Neuronal stem cell (in vitro differentiated cells): ENCODE data around the gene OR1J2.

Source experiments
- DNase-seq: peaks from one replicate; pipeline ENCODE4 v3.0.0-alpha.2; 2013; ENCODE audit warnings: low spot score
- H2AFZ ChIP-seq: one replicate; pipeline ENCODE4 v1.6.1; 2013; ENCODE audit warnings: mild to moderate bottlenecking, low read length, inconsistent platforms
- H2AK5ac ChIP-seq: 2 replicates; pipeline ENCODE4 v1.6.1; 2013; ENCODE audit warnings: low read depth, mild to moderate bottlenecking, inconsistent platforms, low read length, moderate library complexity, mixed read lengths
- H2BK120ac ChIP-seq: 2 replicates; pipeline ENCODE4 v1.6.1; 2013; ENCODE audit warnings: low read depth, mild to moderate bottlenecking, inconsistent platforms, low read length, moderate library complexity, mixed read lengths
- H2BK12ac ChIP-seq: one replicate; pipeline ENCODE4 v1.6.1; 2013; ENCODE audit warnings: low read length, inconsistent platforms
- H2BK15ac ChIP-seq: 2 replicates; pipeline ENCODE4 v1.6.1; 2013; ENCODE audit warnings: mild to moderate bottlenecking, low read length, inconsistent platforms, mixed read lengths
- H2BK5ac ChIP-seq: one replicate; pipeline ENCODE4 v1.6.1; 2013; ENCODE audit warnings: inconsistent platforms, mild to moderate bottlenecking, low read length, moderate library complexity
- H3K14ac ChIP-seq: one replicate; pipeline ENCODE4 v1.6.1; 2013; ENCODE audit warnings: low read length, inconsistent platforms
- H3K18ac ChIP-seq: 2 replicates; pipeline ENCODE4 v1.6.1; 2013; ENCODE audit warnings: low read length, inconsistent platforms
- H3K23ac ChIP-seq: 2 replicates; pipeline ENCODE4 v1.6.1; 2013; ENCODE audit warnings: low read depth, mild to moderate bottlenecking, mixed read lengths, low read length, inconsistent platforms; ENCODE audit not compliant: poor library complexity
- H3K27ac ChIP-seq: replicated peaks from 3 replicates; pipeline ENCODE4 v1.5.1; 2013; ENCODE audit warnings: low read length, inconsistent platforms
- H3K27me3 ChIP-seq, 3 experiments: 2 replicates each; pipeline ENCODE4 v1.6.1; 2013; ENCODE audit warnings: low read length in 3 of 3, mild to moderate bottlenecking in 2 of 3, inconsistent platforms in 1 of 3, low read depth in 1 of 3, mixed read lengths in 1 of 3, moderate library complexity in 1 of 3; ENCODE audit not compliant: control insufficient read depth in 3 of 3, insufficient read depth in 3 of 3
- H3K36me3 ChIP-seq, 2 donors: replicated peaks in 1 of 2; 2 replicates each; pipeline ENCODE4 v1.6.1; 2013; ENCODE audit warnings: low read length in 2 of 2; ENCODE audit not compliant: control insufficient read depth in 2 of 2, insufficient read depth in 2 of 2
- H3K4ac ChIP-seq: 2 replicates; pipeline ENCODE4 v1.6.1; 2013; ENCODE audit warnings: inconsistent platforms, mild to moderate bottlenecking, low read length, moderate library complexity
- H3K4me1 ChIP-seq, 2 donors: 1 replicate in 1 of 2; 2 replicates in 1 of 2; pipeline ENCODE4 v1.6.1; 2013; ENCODE audit warnings: low read length in 2 of 2, low read depth in 1 of 2; ENCODE audit not compliant: control insufficient read depth in 2 of 2, insufficient read depth in 1 of 2
- H3K4me2 ChIP-seq: one replicate; pipeline ENCODE4 v1.6.1; 2013; ENCODE audit warnings: mild to moderate bottlenecking, low read length, inconsistent platforms; ENCODE audit not compliant: insufficient read depth, poor library complexity, severe bottlenecking
- H3K4me3 ChIP-seq, 2 donors: 2 replicates each; pipeline ENCODE4 v1.5.1; 2013; ENCODE audit warnings: low read length in 2 of 2, mild to moderate bottlenecking in 2 of 2, inconsistent platforms in 1 of 2, moderate library complexity in 1 of 2
- H3K79me1 ChIP-seq: one replicate; pipeline ENCODE4 v1.6.1; 2013; ENCODE audit warnings: low read depth, mild to moderate bottlenecking, inconsistent platforms, low read length, moderate library complexity
- H3K9ac ChIP-seq: one replicate; pipeline ENCODE4 v1.6.1; 2013; ENCODE audit warnings: mild to moderate bottlenecking, low read depth, low read length, inconsistent platforms; ENCODE audit not compliant: poor library complexity
- H3K9me3 ChIP-seq, 2 donors: replicated peaks in 1 of 2; 2 replicates each; pipeline versions ENCODE3 to v1.6.1; 2013; ENCODE audit warnings: low read length in 2 of 2, mild to moderate bottlenecking in 2 of 2, inconsistent platforms in 1 of 2, low read depth in 1 of 2, mixed read lengths in 1 of 2, moderate library complexity in 1 of 2; ENCODE audit not compliant: control insufficient read depth in 2 of 2, insufficient read depth in 1 of 2
- H4K8ac ChIP-seq: one replicate; pipeline ENCODE4 v1.6.1; 2013; ENCODE audit warnings: low read depth, mild to moderate bottlenecking, inconsistent platforms, low read length, moderate library complexity
- H4K91ac ChIP-seq: one replicate; pipeline ENCODE4 v1.6.1; 2013; ENCODE audit warnings: low read length, low read depth, mild to moderate bottlenecking, inconsistent platforms; ENCODE audit not compliant: poor library complexity
- WGBS, 2 donors: extraction: QIAGEN DNeasy Blood & Tissue Kit; methylation state at CpG; one replicate each; pipeline ENCODE4 v1.1.7; 2013; ENCODE audit warnings: missing lambda C conversion rate in 2 of 2, mixed read lengths in 1 of 2; ENCODE audit not compliant: insufficient read length in 2 of 2, insufficient replicate concordance in 1 of 2; ENCODE audit errors: extremely low coverage in 2 of 2; 5-methylcytosine and 5-hydroxymethylcytosine counted together

The OR1J2 gene

DNA sequence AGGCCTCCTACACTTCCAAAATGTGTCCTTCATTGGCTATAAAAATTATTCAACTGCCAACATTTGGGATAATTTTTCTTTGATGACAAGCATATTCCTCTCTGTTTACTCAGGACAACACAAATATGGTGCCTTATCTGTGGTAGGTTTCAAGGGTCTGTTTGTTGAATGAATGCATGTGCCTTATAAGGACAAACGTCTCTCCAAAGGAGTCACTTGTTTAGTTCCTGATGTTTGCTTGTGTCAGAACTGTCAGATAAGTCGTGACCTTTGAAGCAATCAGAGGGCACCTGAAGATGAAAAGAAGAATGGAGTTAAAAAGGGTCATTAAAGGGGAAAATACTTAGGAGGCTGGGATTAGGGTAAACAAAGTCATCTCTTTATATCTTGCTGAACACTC is 3.6 kb upstream of the OR1J2 start:
- Histone ChIP-seq H3K9ac (no peak overlapping the region), H4K91ac (no peak overlapping the region), H2AK5ac (no peak overlapping the region), H3K4me2 (no peak overlapping the region), H3K27ac (no peak overlapping the region), H3K23ac (no peak overlapping the region), H3K36me3 (no peaks in the 10 kb centered on the region), H2AFZ (no peak overlapping the region), H3K14ac (no peak overlapping the region), H2BK12ac (no peak overlapping the region), H2BK5ac (no peak overlapping the region), H3K9me3 (peaks cover 0 to 16% of the 10 kb centered on the region in 2 donors), H3K4me3 (no peak overlapping the region), H3K4me1 (no peaks in the 10 kb centered on the region), H3K4ac (no peak overlapping the region), H3K27me3 (peaks cover 0 to 10% (median 0%) of the 10 kb centered on the region in 3 experiments), H2BK120ac (no peak overlapping the region), H3K79me1 (no peaks in the 10 kb centered on the region), H3K18ac (no peak overlapping the region), H4K8ac (no peak overlapping the region), H2BK15ac (no peak overlapping the region)
- WGBS, 2 donors, result no CpG with 5 or more reads among the region's 2 CpGs
- DNase-seq, result no peak

DNA sequence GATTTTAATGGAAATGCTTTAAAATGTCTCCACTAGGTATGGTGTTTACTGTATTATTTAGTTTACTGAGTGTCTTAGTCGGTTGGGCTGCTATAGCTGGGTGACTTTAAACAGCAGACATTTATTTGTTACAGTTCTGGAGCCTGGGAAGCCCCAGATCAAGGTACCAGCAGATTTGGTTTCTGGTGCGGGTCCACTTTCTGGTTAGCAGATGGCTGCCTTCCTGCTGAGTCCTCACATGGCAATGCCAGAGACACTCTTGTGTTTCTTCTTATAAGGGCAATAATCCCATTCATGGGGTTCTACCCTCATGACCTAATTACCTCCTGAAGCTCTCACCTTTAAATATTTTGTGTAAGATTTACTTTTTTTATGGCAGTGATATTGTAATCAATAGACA is 7.6 kb downstream of the OR1J2 start:
- no peak overlapping the region for H2BK5ac ChIP-seq
- H3K4me1 ChIP-seq, result no peaks in the 10 kb centered on the region
- H3K9ac ChIP-seq, result no peak overlapping the region
- no peak for DNase-seq
- no peak overlapping the region for H3K4me3 ChIP-seq
- H3K79me1 ChIP-seq, result no peaks in the 10 kb centered on the region
- H2AK5ac ChIP-seq, result no peak overlapping the region
- H3K27me3 ChIP-seq, result peaks cover 0 to 3% (median 0%) of the 10 kb centered on the region in 3 experiments
- WGBS, 2 donors, result no CpG with 5 or more reads among the region's 2 CpGs
- no peak overlapping the region for H2AFZ ChIP-seq
- no peak overlapping the region for H3K23ac ChIP-seq
- no peak overlapping the region for H3K4ac ChIP-seq
- H4K8ac ChIP-seq, result no peak overlapping the region
- H3K27ac ChIP-seq, result no peak overlapping the region
- no peak overlapping the region for H3K4me2 ChIP-seq
- no peak overlapping the region for H2BK120ac ChIP-seq
- H2BK12ac ChIP-seq, result no peak overlapping the region
- no peak overlapping the region for H3K14ac ChIP-seq
- H2BK15ac ChIP-seq, result no peak overlapping the region
- H3K18ac ChIP-seq, result no peak overlapping the region
- peaks cover 0 to 26% of the 10 kb centered on the region in 2 donors for H3K9me3 ChIP-seq
- no peak overlapping the region for H4K91ac ChIP-seq
- H3K36me3 ChIP-seq, result no peaks in the 10 kb centered on the region

DNA sequence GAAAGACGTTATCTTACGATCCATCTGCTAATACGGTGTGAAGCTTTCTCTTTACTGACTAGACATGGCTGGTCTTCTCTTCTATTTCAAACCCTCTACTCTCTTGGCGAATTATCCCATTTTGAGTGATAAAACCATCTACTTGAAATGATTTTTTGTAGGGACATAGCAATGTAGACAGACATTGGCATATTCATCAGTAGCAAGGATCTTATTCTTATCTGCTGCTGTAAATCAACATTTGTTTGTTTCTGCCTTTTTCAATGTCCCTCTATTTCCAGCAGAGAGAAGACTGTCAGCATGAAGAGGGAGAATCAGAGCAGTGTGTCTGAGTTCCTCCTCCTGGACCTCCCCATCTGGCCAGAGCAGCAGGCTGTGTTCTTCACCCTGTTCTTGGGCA is 8.2 kb downstream of the OR1J2 start, which contains the start of gene OR1J4:
Gene OR1J4 (plus strand): TSS at position 301 of the 400 bp plus-strand sequence. CDS start 0 bp downstream, at position 301.
- Histone ChIP-seq H3K27ac (no peak within 1 kb of the TSS), H2BK5ac (no peak within 1 kb of the TSS), H2BK12ac (no peak within 1 kb of the TSS), H3K4ac (no peak within 1 kb of the TSS), H3K4me1 (no peaks in the 10 kb centered on the region), H2BK15ac (no peak within 1 kb of the TSS), H2BK120ac (no peak within 1 kb of the TSS), H3K36me3 (no peaks in the 10 kb centered on the region), H3K9me3 (peaks cover 0 to 26% of the 10 kb centered on the region in 2 donors), H3K79me1 (no peaks in the 10 kb centered on the region), H3K4me3 (no peak within 1 kb of the TSS), H3K4me2 (no peak within 1 kb of the TSS), H3K23ac (no peak within 1 kb of the TSS), H4K91ac (no peak within 1 kb of the TSS), H3K14ac (no peak within 1 kb of the TSS), H3K18ac (no peak within 1 kb of the TSS), H2AFZ (no peak within 1 kb of the TSS), H3K27me3 (peaks cover 0 to 3% (median 0%) of the 10 kb centered on the region in 3 experiments), H2AK5ac (no peak within 1 kb of the TSS), H4K8ac (no peak within 1 kb of the TSS), H3K9ac (no peak within 1 kb of the TSS)
- no CpG with 5 or more reads among the region's 4 CpGs for WGBS, 2 donors
- no peak for DNase-seq

DNA sequence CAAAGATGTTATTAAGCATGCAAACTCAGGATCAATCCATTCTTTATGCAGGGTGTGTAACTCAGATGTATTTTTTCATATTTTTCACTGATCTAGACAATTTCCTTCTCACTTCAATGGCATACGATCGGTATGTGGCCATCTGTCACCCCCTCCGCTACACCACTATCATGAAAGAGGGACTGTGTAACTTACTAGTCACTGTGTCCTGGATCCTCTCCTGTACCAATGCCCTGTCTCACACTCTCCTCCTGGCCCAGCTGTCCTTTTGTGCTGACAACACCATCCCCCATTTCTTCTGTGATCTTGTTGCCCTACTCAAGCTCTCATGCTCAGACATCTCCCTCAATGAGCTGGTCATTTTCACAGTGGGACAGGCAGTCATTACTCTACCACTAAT is 8.8 kb downstream of the OR1J2 start:
- peaks cover 0 to 26% of the 10 kb centered on the region in 2 donors for H3K9me3 ChIP-seq
- no peaks in the 10 kb centered on the region for H3K79me1 ChIP-seq
- H4K8ac ChIP-seq, result no peak overlapping the region
- no peak overlapping the region for H2AK5ac ChIP-seq
- H4K91ac ChIP-seq, result no peak overlapping the region
- H3K4me2 ChIP-seq, result no peak overlapping the region
- H3K14ac ChIP-seq, result no peak overlapping the region
- H2BK120ac ChIP-seq, result no peak overlapping the region
- H3K36me3 ChIP-seq, result no peaks in the 10 kb centered on the region
- no peak overlapping the region for H3K18ac ChIP-seq
- no peaks in the 10 kb centered on the region for H3K4me1 ChIP-seq
- no peak for DNase-seq
- H3K4ac ChIP-seq, result no peak overlapping the region
- H2BK5ac ChIP-seq, result no peak overlapping the region
- no peak overlapping the region for H3K27ac ChIP-seq
- no peak overlapping the region for H2BK15ac ChIP-seq
- WGBS, 2 donors, result no CpG with 5 or more reads among the region's 3 CpGs
- no peak overlapping the region for H2AFZ ChIP-seq
- no peak overlapping the region for H2BK12ac ChIP-seq
- H3K9ac ChIP-seq, result no peak overlapping the region
- no peak overlapping the region for H3K4me3 ChIP-seq
- H3K23ac ChIP-seq, result no peak overlapping the region
- H3K27me3 ChIP-seq, result peaks cover 0 to 3% (median 0%) of the 10 kb centered on the region in 3 experiments
